Spinal cord (tissue), 10 donors: ENCODE data around the gene SLC33A1. TPM values are rescaled to one million over a fixed set of nuclear protein-coding genes. Genes with fewer than 3 reads are reported as not detected.

Experiments used
- DNase-seq, 6 donors: peaks; one replicate each; pipeline versions ENCODE4 v3.0.0 to v3.0.0-alpha.2; 2013 to 2015; ENCODE audit warnings: low spot score in 6 of 6, low read depth in 4 of 6
- H3K27ac ChIP-seq: one replicate; pipeline ENCODE4 v1.5.1; 2013; ENCODE audit warnings: low read depth, low read length, control low read depth
- H3K27me3 ChIP-seq: one replicate; pipeline ENCODE4 v1.6.1; 2013; ENCODE audit warnings: low read length; ENCODE audit not compliant: control insufficient read depth, insufficient read depth
- H3K36me3 ChIP-seq: one replicate; pipeline ENCODE4 v1.6.1; 2013; ENCODE audit warnings: low read length; ENCODE audit not compliant: control insufficient read depth, insufficient read depth
- H3K4me1 ChIP-seq: one replicate; pipeline ENCODE4 v1.6.1; 2013; ENCODE audit warnings: low read length; ENCODE audit not compliant: control insufficient read depth, insufficient read depth
- H3K4me3 ChIP-seq: one replicate; pipeline ENCODE4 v1.5.1; 2013; ENCODE audit warnings: low read depth, low read length, control low read depth
- H3K9me3 ChIP-seq: one replicate; pipeline ENCODE4 v1.6.1; 2013; ENCODE audit warnings: low read length; ENCODE audit not compliant: control insufficient read depth, insufficient read depth
- WGBS: methylation state at CpG from one replicate; pipeline ENCODE4 v1.1.5; 2013; ENCODE audit warnings: missing lambda C conversion rate; ENCODE audit not compliant: insufficient coverage; 5-methylcytosine and 5-hydroxymethylcytosine counted together
- polyA plus RNA-seq, 2 donors: library from polyadenylated mRNA; unstranded; fragments of 120-200 nt; gene quantifications; one replicate each; pipeline ENCODE4 v1.2.1, GENCODE V29; 2013; ENCODE audit not compliant: insufficient read length in 2 of 2
- total RNA-seq, 2 donors: library from RNA; depleted of rRNA in 1 of 2; stranded (reverse); fragments of 120-200 nt in 1 of 2; fragments of >200 nt in 1 of 2; gene quantifications; one replicate each; pipeline versions ENCODE4 v1.2.3 to v1.2.4, GENCODE V29; 2013 to 2014
- donor health status: healthy.

The SLC33A1 gene
- total and polyA plus RNA-seq, 4 donors, result 17.2 to 38.3 (median 26.9) TPM

DNA sequence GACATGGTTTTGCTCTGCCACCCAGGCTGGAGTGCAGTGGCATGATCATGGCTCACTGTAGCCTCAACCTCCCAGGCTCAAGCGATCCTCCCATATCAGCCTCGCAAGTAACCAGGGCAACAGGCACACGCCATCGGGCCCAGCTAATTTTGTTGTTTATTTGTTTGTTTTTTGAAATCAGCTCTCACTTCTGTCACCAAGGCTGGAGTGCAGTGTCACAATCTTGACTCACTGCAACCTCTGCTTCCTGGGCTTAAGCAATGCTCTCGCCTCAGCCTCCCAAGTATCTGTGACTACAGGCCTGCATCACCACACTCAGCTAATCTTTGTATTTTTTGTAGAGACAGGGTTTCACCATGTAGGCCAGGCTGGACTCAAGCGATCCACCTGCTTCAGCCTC is 83.1 kb downstream of the SLC33A1 start:
- WGBS, result 83% methylated on average over 1 of the region's 6 CpGs
- no peaks in the 10 kb centered on the region for H3K4me1 ChIP-seq
- no peak overlapping the region for H3K27ac ChIP-seq
- DNase-seq, result no peak
- no peak overlapping the region for H3K4me3 ChIP-seq
- H3K27me3 ChIP-seq, result no peaks in the 10 kb centered on the region
- H3K9me3 ChIP-seq, result peaks cover 5% of the 10 kb centered on the region
- peaks cover 24% of the 10 kb centered on the region for H3K36me3 ChIP-seq

Other genes starting within 250 kb of the SLC33A1 start
- 10 to 100 TPM; 10.2 to 20.6 TPM for gene PLCH1, start 109.4 kb downstream of the SLC33A1 start, total RNA-seq
- 10 to 100 TPM; 12.1 to 13.7 TPM for gene PLCH1, start 109.4 kb downstream of the SLC33A1 start, polyA plus RNA-seq
- 10 to 100 TPM in 1 of 2 donors, 1 to 10 TPM in 1; 6.4 to 12.1 TPM for gene C3orf33, start 48.1 kb downstream of the SLC33A1 start, total RNA-seq
- gene C3orf33, start 48.1 kb downstream of the SLC33A1 start, polyA plus RNA-seq, result 10 to 100 TPM in 1 of 2 donors, 1 to 10 TPM in 1; 9.7 to 10.5 TPM
- gene GMPS, start 16.2 kb upstream of the SLC33A1 start, total RNA-seq, result 10 to 100 TPM; 36.1 to 41.1 TPM
- gene GMPS, start 16.2 kb upstream of the SLC33A1 start, polyA plus RNA-seq, result 10 to 100 TPM; 27.2 to 32.8 TPM